GM12891 (cell line): Measurements from ENCODE around the gene PTPN6.

ENCODE experiments used
- POLR2A ChIP-seq: IDR thresholded peaks from 2 replicates; pipeline ENCODE4 v1.6.1; 2011; ENCODE audit warnings: low read depth, low read length, control low read depth
- POLR2AphosphoS5 ChIP-seq: IDR thresholded peaks from 2 replicates; pipeline ENCODE4 v1.6.1; 2011; ENCODE audit warnings: low read depth, low read length, control low read depth
- POU2F2 ChIP-seq: IDR thresholded peaks from 2 replicates; pipeline ENCODE4 v1.6.1; 2011; ENCODE audit warnings: low read depth, mild to moderate bottlenecking, control low read depth, low read length, moderate library complexity
- TAF1 ChIP-seq: IDR thresholded peaks from 2 replicates; pipeline ENCODE4 v1.6.1; 2011; ENCODE audit warnings: low read depth, low read length, control low read depth

DNA sequence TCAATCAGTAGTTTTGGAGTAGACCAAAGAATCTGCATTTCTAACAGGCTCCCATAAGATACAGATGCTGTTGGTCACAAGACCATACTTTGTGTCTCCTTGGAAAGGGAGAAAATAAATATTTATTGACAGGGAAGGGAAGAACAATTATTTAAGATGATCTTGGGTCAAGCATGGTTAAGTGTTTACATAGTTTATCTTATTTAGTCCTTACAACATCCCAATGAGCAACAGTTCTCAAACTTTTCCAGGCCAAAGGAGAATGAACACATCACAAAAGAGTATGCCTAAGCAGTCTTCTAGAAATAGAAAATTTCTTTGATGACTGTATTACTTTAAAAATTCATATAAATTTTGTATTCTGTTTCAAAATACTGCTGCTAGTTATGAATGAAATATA is 58.4 kb downstream of the PTPN6 start:
- no peak for TF ChIP-seq POU2F2
- TF ChIP-seq POLR2AphosphoS5: no peak
- TF ChIP-seq POLR2A: no peak
- no peak for TF ChIP-seq TAF1
